WTC11 (cell line): ENCODE results near the gene PROB1. TPM values are rescaled to one million over a fixed set of nuclear protein-coding genes. Genes with fewer than 3 reads are reported as not detected.

Experiments used
- ATAC-seq: fragments of 200-7000 bp; cut with Tn5 transposase; 2 replicates; pipeline ENCODE4 v1.10.0; 2021; ENCODE audit warnings: mild to moderate bottlenecking, moderate library complexity
- CTCF ChIA-PET: fragments of 300-600 bp; sonication (Branson Sonifier 250); formaldehyde crosslinking; loops from one replicate; lab custom pipeline; 2021; ENCODE audit warnings: antibody characterized with exemption; lab: Charles Lee
- POLR2A ChIA-PET: fragments of 350-600 bp; sonication (Branson Sonifier 250); formaldehyde crosslinking; loops from one replicate; lab custom pipeline; 2021; ENCODE audit warnings: antibody characterized with exemption; lab: Charles Lee
- DNase-seq: peaks from one replicate; pipeline ENCODE4 v3.0.0; 2021; ENCODE audit warnings: low spot score
- H3K27ac Mint-ChIP-seq: 2 replicates; pipeline ENCODE4 v1.8.0; 2021; ENCODE audit warnings: mixed read lengths
- H3K27me3 Mint-ChIP-seq: 2 replicates; pipeline ENCODE4 v1.8.0; 2021; ENCODE audit warnings: low read depth, mild to moderate bottlenecking, moderate library complexity, mixed read lengths
- H3K36me3 Mint-ChIP-seq: 2 replicates; pipeline ENCODE4 v1.8.0; 2021; ENCODE audit warnings: mixed read lengths
- H3K4me1 Mint-ChIP-seq: 2 replicates; pipeline ENCODE4 v1.8.0; 2022; ENCODE audit warnings: mixed read lengths
- H3K4me3 Mint-ChIP-seq: 2 replicates; pipeline ENCODE4 v1.8.0; 2021; ENCODE audit warnings: mild to moderate bottlenecking, moderate library complexity, mixed read lengths
- H3K9me3 Mint-ChIP-seq: 2 replicates; pipeline ENCODE4 v1.8.0; 2021; ENCODE audit warnings: mixed read lengths
- ATF1 ChIP-seq: sonication (generic); formaldehyde crosslinking; IDR thresholded peaks from 2 replicates; pipeline ENCODE4 v1.8.1; 2023; ENCODE audit warnings: mild to moderate bottlenecking, moderate library complexity, missing genetic modification reagents
- ATF3 ChIP-seq: sonication (generic); formaldehyde crosslinking; conservative IDR thresholded peaks from 2 replicates; pipeline ENCODE4 v1.8.1; 2022; ENCODE audit warnings: mild to moderate bottlenecking, missing genetic modification reagents
- ELF4 ChIP-seq: sonication (generic); formaldehyde crosslinking; IDR thresholded peaks from 2 replicates; pipeline ENCODE4 v1.8.1; 2022; ENCODE audit warnings: low read depth, mild to moderate bottlenecking, moderate library complexity, missing genetic modification reagents
- ETV6 ChIP-seq: sonication (generic); formaldehyde crosslinking; IDR thresholded peaks from 2 replicates; pipeline ENCODE4 v1.8.1; 2022; ENCODE audit warnings: mild to moderate bottlenecking, missing genetic modification reagents
- FOXK1 ChIP-seq: sonication (generic); formaldehyde crosslinking; IDR thresholded peaks from 2 replicates; pipeline ENCODE4 v1.8.0; 2022; ENCODE audit warnings: mild to moderate bottlenecking, moderate library complexity, missing genetic modification reagents
- GTF2I ChIP-seq: fragments of 250-450 bp; sonication (Bioruptor Pico); conservative IDR thresholded peaks from 2 replicates; pipeline ENCODE4 v1.4.0; 2021; ENCODE audit warnings: mild to moderate bottlenecking
- JAZF1 ChIP-seq: fragments of 250-450 bp; sonication (Bioruptor Pico); IDR thresholded peaks from 2 replicates; pipeline ENCODE4 v1.9.0; 2021; ENCODE audit warnings: moderate library complexity, mild to moderate bottlenecking, inconsistent platforms
- KAT7 ChIP-seq: sonication (generic); formaldehyde crosslinking; IDR thresholded peaks from 2 replicates; pipeline ENCODE4 v1.8.1; 2023; ENCODE audit warnings: missing genetic modification reagents, mild to moderate bottlenecking, borderline replicate concordance
- MXD4 ChIP-seq: fragments of 250-450 bp; sonication (Bioruptor Pico); IDR thresholded peaks from 2 replicates; pipeline ENCODE4 v1.8.0; 2021; ENCODE audit warnings: mild to moderate bottlenecking, moderate library complexity, borderline replicate concordance
- SMAD4 ChIP-seq: sonication (generic); formaldehyde crosslinking; IDR thresholded peaks from 2 replicates; pipeline ENCODE4 v1.8.0; 2022; ENCODE audit warnings: mild to moderate bottlenecking, missing genetic modification reagents
- TP53 ChIP-seq: sonication (generic); formaldehyde crosslinking; IDR thresholded peaks from 2 replicates; pipeline ENCODE4 v1.8.1; 2023; ENCODE audit warnings: mild to moderate bottlenecking, missing genetic modification reagents
- ZNF138 ChIP-seq: sonication (generic); formaldehyde crosslinking; conservative IDR thresholded peaks from 2 replicates; pipeline ENCODE4 v1.8.1; 2022; ENCODE audit warnings: mild to moderate bottlenecking, moderate library complexity, missing genetic modification reagents
- ZNF232 ChIP-seq: sonication (generic); formaldehyde crosslinking; IDR thresholded peaks from 2 replicates; pipeline ENCODE4 v1.8.0; 2022; ENCODE audit warnings: mild to moderate bottlenecking, missing genetic modification reagents
- ZNF416 ChIP-seq: fragments of 250-450 bp; sonication (Bioruptor Pico); IDR thresholded peaks from 2 replicates; pipeline ENCODE4 v1.9.0; 2021; ENCODE audit warnings: mild to moderate bottlenecking, inconsistent platforms
- ZNF671 ChIP-seq: fragments of 250-450 bp; sonication (Bioruptor Pico); IDR thresholded peaks from 2 replicates; pipeline ENCODE4 v1.8.0; 2021; ENCODE audit warnings: mild to moderate bottlenecking
- total RNA-seq: library from RNA; stranded (reverse); gene quantifications from 3 replicates; pipeline ENCODE4 v1.2.3, GENCODE V29; 2021
- TF ChIP-seq, protein P1 (sequence below): sonication (generic); formaldehyde crosslinking; IDR thresholded peaks from 2 replicates; pipeline ENCODE4 v1.8.1; 2022; ENCODE audit warnings: missing genetic modification reagents, borderline replicate concordance
- TF ChIP-seq, protein P2 (sequence below): fragments of 250-450 bp; sonication (Bioruptor Pico); IDR thresholded peaks from 2 replicates; pipeline ENCODE4 v1.9.0; 2021; ENCODE audit warnings: moderate library complexity, mild to moderate bottlenecking, inconsistent platforms, borderline replicate concordance
- TF ChIP-seq, protein P3 (sequence below): sonication (generic); formaldehyde crosslinking; IDR thresholded peaks from 2 replicates; pipeline ENCODE4 v1.8.0; 2023; ENCODE audit warnings: missing genetic modification reagents, mild to moderate bottlenecking, borderline replicate concordance
- TF ChIP-seq, protein P4 (sequence below): sonication (generic); formaldehyde crosslinking; IDR thresholded peaks from 2 replicates; pipeline ENCODE4 v1.8.1; 2023; ENCODE audit warnings: mild to moderate bottlenecking, missing genetic modification reagents
- TF ChIP-seq, protein P5 (sequence below): fragments of 200-600 bp; IDR thresholded peaks from 2 replicates; pipeline ENCODE4 v1.8.0; 2022; ENCODE audit warnings: antibody characterized with exemption

The PROB1 gene
- total RNA-seq, 1 experiment from 2014 or later, result 2.5 TPM

- no peak for TF ChIP-seq SMAD4 (CRISPR knock-in tag)
- TF ChIP-seq KAT7 (CRISPR knock-in tag), result no peak
- TF ChIP-seq, protein P1, sequence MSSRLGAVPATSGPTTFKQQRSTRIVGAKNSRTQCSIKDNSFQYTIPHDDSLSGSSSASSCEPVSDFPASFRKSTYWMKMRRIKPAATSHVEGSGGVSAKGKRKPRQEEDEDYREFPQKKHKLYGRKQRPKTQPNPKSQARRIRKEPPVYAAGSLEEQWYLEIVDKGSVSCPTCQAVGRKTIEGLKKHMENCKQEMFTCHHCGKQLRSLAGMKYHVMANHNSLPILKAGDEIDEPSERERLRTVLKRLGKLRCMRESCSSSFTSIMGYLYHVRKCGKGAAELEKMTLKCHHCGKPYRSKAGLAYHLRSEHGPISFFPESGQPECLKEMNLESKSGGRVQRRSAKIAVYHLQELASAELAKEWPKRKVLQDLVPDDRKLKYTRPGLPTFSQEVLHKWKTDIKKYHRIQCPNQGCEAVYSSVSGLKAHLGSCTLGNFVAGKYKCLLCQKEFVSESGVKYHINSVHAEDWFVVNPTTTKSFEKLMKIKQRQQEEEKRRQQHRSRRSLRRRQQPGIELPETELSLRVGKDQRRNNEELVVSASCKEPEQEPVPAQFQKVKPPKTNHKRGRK (CRISPR knock-in tag), result no peak
These were observed 25.7 kb downstream of the PROB1 start (continued) for GRCh38 chr5:139369181-139369580.

DNA sequence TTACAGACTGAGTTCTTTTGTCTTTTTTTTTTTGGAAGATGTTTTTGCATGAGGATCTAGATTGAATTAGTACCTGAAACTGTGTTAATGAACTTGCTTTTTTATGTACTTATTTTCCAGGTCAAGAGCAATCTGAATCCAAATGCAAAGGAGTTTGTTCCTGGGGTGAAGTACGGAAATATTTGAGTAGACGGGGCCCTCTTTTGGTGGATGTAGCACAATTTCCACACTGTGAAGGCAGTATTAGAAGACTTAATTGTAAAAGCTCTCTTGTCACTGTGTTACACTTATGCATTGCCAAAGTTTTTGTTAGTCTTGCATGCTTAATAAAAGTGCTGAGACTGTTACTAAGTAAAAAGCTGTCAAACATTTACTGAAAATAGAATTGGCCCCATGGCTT lies 26.3 kb downstream of the PROB1 start:
- H3K27ac Mint-ChIP-seq, result no peak overlapping the region; the same call in 1 of the 2 replicates

DNA sequence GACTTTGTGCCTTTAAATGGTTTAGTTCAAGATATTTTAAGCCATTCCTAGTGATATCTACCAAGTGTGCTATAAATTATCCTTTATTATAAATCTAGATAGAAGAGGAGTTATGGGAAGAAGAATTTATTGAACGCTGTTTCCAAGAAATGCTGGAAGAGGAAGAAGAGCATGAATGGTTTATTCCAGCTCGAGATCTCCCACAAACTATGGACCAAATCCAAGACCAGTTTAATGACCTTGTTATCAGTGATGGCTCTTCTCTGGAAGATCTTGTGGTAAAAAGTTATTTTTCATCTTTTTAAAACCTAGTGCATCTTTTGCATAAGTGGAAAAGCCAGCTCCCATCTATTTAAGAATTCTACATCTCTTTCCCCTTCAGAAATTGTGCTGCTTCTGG lies 30.4 kb downstream of the PROB1 start:
- H3K9me3 Mint-ChIP-seq, result no peaks in the 10 kb centered on the region
- POLR2A ChIA-PET, result interaction anchor here (0.5 to 0.6 kb wide), 2 partner anchors 12 to 40 kb away, joined by 3 to 4 read pairs; no protein-coding TSS in a partner anchor
- TF ChIP-seq ZNF671 (CRISPR knock-in tag) (no peak), ETV6 (no peak), GTF2I (CRISPR knock-in tag) (no peak), ZNF232 (CRISPR knock-in tag) (no peak), ZNF416 (CRISPR knock-in tag) (no peak), ATF3 (CRISPR knock-in tag) (no peak), ATF1 (CRISPR knock-in tag) (no peak), ELF4 (CRISPR knock-in tag) (no peak), ZNF138 (CRISPR knock-in tag) (no peak)
- TF ChIP-seq, protein P2, sequence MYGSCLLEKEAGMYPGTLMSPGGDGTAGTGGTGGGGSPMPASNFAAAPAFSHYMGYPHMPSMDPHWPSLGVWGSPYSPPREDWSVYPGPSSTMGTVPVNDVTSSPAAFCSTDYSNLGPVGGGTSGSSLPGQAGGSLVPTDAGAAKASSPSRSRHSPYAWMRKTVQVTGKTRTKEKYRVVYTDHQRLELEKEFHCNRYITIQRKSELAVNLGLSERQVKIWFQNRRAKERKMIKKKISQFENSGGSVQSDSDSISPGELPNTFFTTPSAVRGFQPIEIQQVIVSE, result no peak
- TF ChIP-seq, protein P3, sequence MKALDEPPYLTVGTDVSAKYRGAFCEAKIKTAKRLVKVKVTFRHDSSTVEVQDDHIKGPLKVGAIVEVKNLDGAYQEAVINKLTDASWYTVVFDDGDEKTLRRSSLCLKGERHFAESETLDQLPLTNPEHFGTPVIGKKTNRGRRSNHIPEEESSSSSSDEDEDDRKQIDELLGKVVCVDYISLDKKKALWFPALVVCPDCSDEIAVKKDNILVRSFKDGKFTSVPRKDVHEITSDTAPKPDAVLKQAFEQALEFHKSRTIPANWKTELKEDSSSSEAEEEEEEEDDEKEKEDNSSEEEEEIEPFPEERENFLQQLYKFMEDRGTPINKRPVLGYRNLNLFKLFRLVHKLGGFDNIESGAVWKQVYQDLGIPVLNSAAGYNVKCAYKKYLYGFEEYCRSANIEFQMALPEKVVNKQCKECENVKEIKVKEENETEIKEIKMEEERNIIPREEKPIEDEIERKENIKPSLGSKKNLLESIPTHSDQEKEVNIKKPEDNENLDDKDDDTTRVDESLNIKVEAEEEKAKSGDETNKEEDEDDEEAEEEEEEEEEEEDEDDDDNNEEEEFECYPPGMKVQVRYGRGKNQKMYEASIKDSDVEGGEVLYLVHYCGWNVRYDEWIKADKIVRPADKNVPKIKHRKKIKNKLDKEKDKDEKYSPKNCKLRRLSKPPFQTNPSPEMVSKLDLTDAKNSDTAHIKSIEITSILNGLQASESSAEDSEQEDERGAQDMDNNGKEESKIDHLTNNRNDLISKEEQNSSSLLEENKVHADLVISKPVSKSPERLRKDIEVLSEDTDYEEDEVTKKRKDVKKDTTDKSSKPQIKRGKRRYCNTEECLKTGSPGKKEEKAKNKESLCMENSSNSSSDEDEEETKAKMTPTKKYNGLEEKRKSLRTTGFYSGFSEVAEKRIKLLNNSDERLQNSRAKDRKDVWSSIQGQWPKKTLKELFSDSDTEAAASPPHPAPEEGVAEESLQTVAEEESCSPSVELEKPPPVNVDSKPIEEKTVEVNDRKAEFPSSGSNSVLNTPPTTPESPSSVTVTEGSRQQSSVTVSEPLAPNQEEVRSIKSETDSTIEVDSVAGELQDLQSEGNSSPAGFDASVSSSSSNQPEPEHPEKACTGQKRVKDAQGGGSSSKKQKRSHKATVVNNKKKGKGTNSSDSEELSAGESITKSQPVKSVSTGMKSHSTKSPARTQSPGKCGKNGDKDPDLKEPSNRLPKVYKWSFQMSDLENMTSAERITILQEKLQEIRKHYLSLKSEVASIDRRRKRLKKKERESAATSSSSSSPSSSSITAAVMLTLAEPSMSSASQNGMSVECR (CRISPR knock-in tag), result no peak
- TF ChIP-seq, protein P4, sequence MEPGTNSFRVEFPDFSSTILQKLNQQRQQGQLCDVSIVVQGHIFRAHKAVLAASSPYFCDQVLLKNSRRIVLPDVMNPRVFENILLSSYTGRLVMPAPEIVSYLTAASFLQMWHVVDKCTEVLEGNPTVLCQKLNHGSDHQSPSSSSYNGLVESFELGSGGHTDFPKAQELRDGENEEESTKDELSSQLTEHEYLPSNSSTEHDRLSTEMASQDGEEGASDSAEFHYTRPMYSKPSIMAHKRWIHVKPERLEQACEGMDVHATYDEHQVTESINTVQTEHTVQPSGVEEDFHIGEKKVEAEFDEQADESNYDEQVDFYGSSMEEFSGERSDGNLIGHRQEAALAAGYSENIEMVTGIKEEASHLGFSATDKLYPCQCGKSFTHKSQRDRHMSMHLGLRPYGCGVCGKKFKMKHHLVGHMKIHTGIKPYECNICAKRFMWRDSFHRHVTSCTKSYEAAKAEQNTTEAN (CRISPR knock-in tag), result no peak
- TF ChIP-seq, protein P5, sequence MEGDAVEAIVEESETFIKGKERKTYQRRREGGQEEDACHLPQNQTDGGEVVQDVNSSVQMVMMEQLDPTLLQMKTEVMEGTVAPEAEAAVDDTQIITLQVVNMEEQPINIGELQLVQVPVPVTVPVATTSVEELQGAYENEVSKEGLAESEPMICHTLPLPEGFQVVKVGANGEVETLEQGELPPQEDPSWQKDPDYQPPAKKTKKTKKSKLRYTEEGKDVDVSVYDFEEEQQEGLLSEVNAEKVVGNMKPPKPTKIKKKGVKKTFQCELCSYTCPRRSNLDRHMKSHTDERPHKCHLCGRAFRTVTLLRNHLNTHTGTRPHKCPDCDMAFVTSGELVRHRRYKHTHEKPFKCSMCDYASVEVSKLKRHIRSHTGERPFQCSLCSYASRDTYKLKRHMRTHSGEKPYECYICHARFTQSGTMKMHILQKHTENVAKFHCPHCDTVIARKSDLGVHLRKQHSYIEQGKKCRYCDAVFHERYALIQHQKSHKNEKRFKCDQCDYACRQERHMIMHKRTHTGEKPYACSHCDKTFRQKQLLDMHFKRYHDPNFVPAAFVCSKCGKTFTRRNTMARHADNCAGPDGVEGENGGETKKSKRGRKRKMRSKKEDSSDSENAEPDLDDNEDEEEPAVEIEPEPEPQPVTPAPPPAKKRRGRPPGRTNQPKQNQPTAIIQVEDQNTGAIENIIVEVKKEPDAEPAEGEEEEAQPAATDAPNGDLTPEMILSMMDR, result no peak

More for the DNA sequence above, 26.3 kb downstream of the PROB1 start:
- DNase-seq, result no peak
- Mint-ChIP-seq H3K4me1 (no peaks in the 10 kb centered on the region), H3K9me3 (no peaks in the 10 kb centered on the region), H3K36me3 (peaks cover 59% of the 10 kb centered on the region), H3K4me3 (no peak overlapping the region)
- ChIA-PET CTCF (interaction anchor here (0.9 to 1.7 kb wide), 6 partner anchors 22 to 92 kb away, joined by 3 to 5 read pairs (median 4); partner anchors contain the start of gene PAIP2), POLR2A (interaction anchor here (0.5 kb wide), 1 partner anchor 573 kb away, joined by 3 read pairs; no protein-coding TSS in a partner anchor)
- no peak for ATAC-seq
- TF ChIP-seq FOXK1 (CRISPR knock-in tag) (no peak), MXD4 (CRISPR knock-in tag) (no peak), JAZF1 (CRISPR knock-in tag) (no peak), TP53 (CRISPR knock-in tag) (no peak)
- TF ChIP-seq, protein P1 (CRISPR knock-in tag), result no peak
- TF ChIP-seq, protein P4 (CRISPR knock-in tag), result no peak
- TF ChIP-seq, all 79 proteins: peak for 0
- no peaks in the 10 kb centered on the region for H3K27me3 Mint-ChIP-seq

More for the DNA sequence above, 30.4 kb downstream of the PROB1 start:
- H3K4me1 Mint-ChIP-seq, result no peaks in the 10 kb centered on the region
- ATAC-seq (no peak), DNase-seq (no peak)
- no peak overlapping the region for H3K4me3 Mint-ChIP-seq
- peaks cover 55% of the 10 kb centered on the region for H3K36me3 Mint-ChIP-seq
- no peak overlapping the region for H3K27ac Mint-ChIP-seq
- CTCF ChIA-PET, result no interaction called here
- no peaks in the 10 kb centered on the region for H3K27me3 Mint-ChIP-seq
